Bronchial epithelial cell (primary cell): ENCODE measurements around the gene MYRF. TPM values are rescaled to one million over a fixed set of nuclear protein-coding genes. Genes with fewer than 3 reads are reported as not detected.

Experiments used
- DNase-seq: peaks from one replicate; pipeline ENCODE4 v3.0.0-alpha.2; 2010; ENCODE audit warnings: low read depth
- FAIRE-seq: peaks from 2 replicates; lab custom pipeline; 2011; peaks lifted over from hg19 to GRCh38; lab: Jason Lieb, UNC
- H3K27me3 ChIP-seq: 2 replicates; pipeline ENCODE4 v1.5.1; 2011; ENCODE audit warnings: low read length; ENCODE audit not compliant: control insufficient read depth, insufficient read depth
- H3K36me3 ChIP-seq: 2 replicates; pipeline ENCODE4 v1.5.1; 2011; ENCODE audit warnings: low read length; ENCODE audit not compliant: control insufficient read depth, insufficient read depth
- H3K4me3 ChIP-seq: 2 replicates; pipeline ENCODE4 v1.5.1; 2011; ENCODE audit warnings: mild to moderate bottlenecking, low read depth, low read length, control low read depth
- total RNA-seq: library from RNA; depleted of rRNA; stranded (reverse); fragments of >200 nt; gene quantifications from 2 replicates; pipeline ENCODE4 v1.2.1, GENCODE V29; 2014
- TF ChIP-seq, protein P1 (sequence below): IDR thresholded peaks from 2 replicates; pipeline ENCODE4 v1.5.1; 2011; ENCODE audit warnings: mild to moderate bottlenecking, moderate library complexity, low read length, control low read depth, inconsistent platforms; ENCODE audit not compliant: insufficient read depth, severe bottlenecking

Gene MYRF
- total RNA-seq, 1 donor from 2014 or later, result under 0.01 TPM

DNA sequence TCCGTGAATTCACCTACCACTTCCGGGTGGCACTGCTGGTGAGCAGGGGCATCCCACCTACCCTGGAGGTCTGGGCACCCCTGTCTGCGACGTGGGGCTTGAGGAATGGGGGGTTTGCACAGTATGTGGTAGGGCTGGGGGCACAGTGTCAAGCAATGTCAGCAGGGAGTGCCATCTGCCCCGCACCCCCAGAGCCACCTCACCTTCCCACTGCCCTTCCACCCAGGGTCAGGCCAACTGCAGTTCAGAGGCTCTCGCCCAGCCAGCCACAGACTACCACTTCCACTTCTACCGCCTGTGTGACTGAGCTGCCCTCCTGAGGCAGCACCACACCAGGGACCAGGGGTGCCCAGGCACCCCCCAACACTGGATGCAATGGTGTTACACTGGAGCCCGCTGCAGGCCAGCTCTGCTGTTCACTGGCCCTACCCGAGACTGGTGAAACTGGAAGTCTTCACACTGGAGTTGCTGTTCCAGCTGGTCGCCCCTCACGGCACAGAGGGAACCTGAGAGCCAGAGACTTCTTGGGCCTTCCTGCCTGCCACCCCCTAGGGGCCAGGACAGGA, 33.5 kb downstream of the MYRF start:
- Histone ChIP-seq H3K36me3 (peaks cover 25% of the 10 kb centered on the region), H3K4me3 (no peak overlapping the region), H3K27me3 (no peaks in the 10 kb centered on the region)
- TF ChIP-seq, protein P1, sequence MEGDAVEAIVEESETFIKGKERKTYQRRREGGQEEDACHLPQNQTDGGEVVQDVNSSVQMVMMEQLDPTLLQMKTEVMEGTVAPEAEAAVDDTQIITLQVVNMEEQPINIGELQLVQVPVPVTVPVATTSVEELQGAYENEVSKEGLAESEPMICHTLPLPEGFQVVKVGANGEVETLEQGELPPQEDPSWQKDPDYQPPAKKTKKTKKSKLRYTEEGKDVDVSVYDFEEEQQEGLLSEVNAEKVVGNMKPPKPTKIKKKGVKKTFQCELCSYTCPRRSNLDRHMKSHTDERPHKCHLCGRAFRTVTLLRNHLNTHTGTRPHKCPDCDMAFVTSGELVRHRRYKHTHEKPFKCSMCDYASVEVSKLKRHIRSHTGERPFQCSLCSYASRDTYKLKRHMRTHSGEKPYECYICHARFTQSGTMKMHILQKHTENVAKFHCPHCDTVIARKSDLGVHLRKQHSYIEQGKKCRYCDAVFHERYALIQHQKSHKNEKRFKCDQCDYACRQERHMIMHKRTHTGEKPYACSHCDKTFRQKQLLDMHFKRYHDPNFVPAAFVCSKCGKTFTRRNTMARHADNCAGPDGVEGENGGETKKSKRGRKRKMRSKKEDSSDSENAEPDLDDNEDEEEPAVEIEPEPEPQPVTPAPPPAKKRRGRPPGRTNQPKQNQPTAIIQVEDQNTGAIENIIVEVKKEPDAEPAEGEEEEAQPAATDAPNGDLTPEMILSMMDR, result no peak
- DNase-seq (no peak), FAIRE-seq (no peak)

DNA sequence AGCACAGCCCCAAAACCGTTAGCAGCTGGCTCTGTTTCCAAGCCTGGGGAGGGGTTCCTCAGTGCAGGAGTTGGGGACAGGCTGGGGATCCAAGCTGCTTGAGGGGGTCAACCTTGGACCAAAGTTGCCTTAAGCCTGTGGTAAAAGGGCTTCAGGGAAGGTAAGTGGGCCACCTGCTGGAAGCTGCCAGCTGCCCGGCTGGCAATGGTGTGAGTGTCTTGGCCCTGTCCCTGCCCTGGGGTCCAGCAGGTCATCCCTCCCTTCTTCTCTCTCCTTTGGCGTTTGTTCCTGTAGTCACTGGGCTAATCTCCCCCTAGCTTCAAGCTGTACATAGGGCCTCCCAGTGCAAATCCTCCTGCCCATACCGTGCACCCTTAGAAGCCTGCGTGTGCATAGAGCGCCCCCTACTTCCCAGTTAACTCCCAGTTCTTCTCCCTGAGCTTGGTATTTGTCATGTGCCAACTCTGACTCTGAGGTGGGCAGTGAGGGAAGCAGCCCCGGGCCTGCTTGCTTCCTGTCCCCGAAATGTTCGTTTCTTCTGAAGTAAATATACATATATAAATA, 35.6 kb downstream of the MYRF start:
- no peak for FAIRE-seq
- Histone ChIP-seq H3K27me3 (no peaks in the 10 kb centered on the region), H3K4me3 (no peak overlapping the region), H3K36me3 (peaks cover 25% of the 10 kb centered on the region)
- peak; percentile 33 for DNase-seq
- TF ChIP-seq, protein P1, result peak; percentile 57

DNA sequence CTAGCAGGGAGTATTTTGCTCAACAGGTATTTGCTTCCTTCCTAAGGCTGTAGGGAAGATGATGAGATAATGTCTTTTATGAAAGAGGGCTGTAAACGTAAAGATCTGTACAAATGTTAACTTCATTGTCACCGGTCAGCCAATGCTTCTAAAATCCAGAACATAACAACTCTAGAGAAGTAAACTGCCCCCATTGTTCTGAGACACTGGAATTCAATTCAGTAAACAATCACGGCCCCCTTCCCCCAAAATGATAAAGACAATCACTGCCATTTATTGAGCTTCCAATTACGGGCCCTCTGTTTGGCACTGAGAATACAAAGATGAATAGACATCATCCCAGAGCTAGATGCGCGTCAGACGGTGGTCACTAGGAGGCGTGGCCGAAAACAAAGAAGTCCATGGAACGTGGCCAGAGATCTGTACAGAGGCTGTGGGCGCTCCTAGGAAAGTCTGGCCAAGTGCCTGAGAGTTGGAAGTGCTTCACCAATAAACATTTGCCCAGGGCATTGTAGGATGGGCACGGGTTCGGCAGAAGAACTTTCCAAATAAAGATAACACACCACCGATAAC, 39.4 kb downstream of the MYRF start:
- no peak for FAIRE-seq

DNA sequence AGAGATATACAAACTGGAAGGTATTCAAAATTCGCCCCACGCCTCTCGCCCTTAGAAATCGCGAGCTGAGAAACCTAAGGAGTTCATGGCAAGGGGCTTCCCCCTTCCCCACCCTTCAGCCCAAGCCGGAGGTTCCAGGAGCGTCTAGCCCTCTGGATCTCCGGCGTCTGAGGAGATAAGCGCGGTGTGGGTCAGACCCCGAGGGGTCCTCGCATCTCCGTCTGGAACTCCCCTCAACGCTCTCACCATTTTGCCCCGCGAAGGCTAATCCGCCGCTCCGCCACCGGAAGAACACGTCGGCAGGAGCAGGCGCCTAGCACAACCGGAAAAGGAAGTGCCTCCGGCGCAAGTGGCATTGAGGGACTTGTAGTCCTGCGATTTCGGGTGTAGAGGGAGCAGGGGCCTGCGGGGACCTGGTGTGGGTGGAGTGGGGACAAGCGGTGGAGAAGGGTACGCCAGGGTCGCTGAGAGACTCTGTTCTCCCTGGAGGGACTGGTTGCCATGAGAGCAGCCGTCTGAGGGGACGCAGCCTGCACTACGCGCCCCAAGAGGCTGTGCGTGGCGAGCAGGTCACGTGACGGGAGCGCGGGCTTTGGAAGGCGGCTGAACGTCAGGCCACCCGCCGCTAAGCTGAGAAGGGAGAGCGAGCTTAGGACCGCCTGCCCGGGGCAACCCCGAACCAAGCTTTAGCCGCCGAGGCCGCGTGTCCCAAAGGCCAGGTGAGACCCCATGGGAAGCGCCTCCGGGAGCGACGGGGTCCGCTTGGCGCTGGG, 40.1 kb downstream of the MYRF start, which contains the start of the genes FEN1 and TMEM258:
FEN1 (plus strand) TSS at position 602 of the 773 bp plus-strand sequence. CDS start 2,451 bp downstream, outside the sequence.
TMEM258 (minus strand) TSS at position 290 of the 773 bp plus-strand sequence; CDS start at position 249, 41 bp downstream.
- H3K27me3 ChIP-seq, result no peaks in the 10 kb centered on the region
- peak within 1 kb of the TSS; percentile 81 for H3K4me3 ChIP-seq
- FAIRE-seq (no peak), DNase-seq (peak; percentile 86)
- peaks cover 22% of the 10 kb centered on the region for H3K36me3 ChIP-seq
- TF ChIP-seq, protein P1, result peak; percentile 9

More for the DNA sequence above, 39.4 kb downstream of the MYRF start:
- H3K36me3 ChIP-seq, result peaks cover 22% of the 10 kb centered on the region
- H3K4me3 ChIP-seq, result peak overlapping the region; percentile 81
- peak; percentile 84 for DNase-seq
- TF ChIP-seq, protein P1, result no peak
- no peaks in the 10 kb centered on the region for H3K27me3 ChIP-seq

DNA sequence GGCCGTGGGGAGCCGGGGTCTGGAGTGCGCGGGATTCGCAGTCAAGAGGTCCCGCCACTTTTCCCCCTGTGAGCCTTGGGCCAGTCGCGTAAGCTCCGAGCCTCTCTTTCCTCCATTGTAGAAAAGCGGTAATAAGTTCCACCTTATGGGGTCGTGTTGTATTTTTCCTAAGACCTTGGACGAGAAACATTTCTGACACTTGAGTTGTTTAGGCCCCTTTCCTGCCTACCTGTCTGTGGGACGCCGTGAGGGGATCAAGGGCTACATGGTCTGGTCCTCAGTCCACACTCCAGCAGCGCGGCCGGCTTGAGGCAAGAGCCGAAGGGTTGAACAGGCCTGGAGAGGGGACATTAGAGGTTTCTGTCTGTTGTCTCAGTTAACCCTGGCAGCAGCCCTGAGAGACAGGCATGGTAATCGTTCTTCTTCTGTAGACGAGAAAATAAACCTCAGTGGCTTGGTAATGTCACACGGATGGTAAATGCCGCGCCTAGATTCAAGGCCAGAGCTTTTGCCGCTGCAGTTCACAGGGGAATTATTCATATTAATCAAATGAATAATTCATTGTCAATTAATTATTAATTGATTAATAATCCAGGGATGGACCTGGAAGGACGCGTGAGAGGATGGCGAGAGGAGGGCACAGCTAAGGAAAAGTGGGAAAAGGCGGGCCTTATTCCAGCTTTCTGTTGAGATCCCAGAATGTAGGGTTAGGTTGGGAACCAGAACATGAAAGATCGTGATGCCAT, 40.8 kb downstream of the MYRF start:
- no peaks in the 10 kb centered on the region for H3K27me3 ChIP-seq
- no peak for FAIRE-seq
- TF ChIP-seq, protein P1, result no peak
- H3K36me3 ChIP-seq, result peaks cover 17% of the 10 kb centered on the region
- peak overlapping the region; percentile 81 for H3K4me3 ChIP-seq
- peak; percentile 8 for DNase-seq
